22Rv1 (cell line): Measurements from ENCODE around the gene VTI1A.

Experiments used
- H3K27ac ChIP-seq: fragments of 450-650 bp; 2 replicates; pipeline ENCODE4 v1.5.1; 2017
- ZFX ChIP-seq: fragments of 450-650 bp; IDR thresholded peaks from 2 replicates; pipeline ENCODE4 v1.6.1; 2017; ENCODE audit warnings: antibody characterized with exemption, borderline replicate concordance
- TF ChIP-seq, protein P1 (sequence below): fragments of 450-650 bp; IDR thresholded peaks from 2 replicates; pipeline ENCODE4 v1.5.1; 2017; ENCODE audit warnings: mild to moderate bottlenecking

Gene VTI1A

GRCh38 chr10:112433136-112433535, 13.9 kb upstream of the VTI1A start:
- TF ChIP-seq ZFX = no peak
- TF ChIP-seq, protein P1, sequence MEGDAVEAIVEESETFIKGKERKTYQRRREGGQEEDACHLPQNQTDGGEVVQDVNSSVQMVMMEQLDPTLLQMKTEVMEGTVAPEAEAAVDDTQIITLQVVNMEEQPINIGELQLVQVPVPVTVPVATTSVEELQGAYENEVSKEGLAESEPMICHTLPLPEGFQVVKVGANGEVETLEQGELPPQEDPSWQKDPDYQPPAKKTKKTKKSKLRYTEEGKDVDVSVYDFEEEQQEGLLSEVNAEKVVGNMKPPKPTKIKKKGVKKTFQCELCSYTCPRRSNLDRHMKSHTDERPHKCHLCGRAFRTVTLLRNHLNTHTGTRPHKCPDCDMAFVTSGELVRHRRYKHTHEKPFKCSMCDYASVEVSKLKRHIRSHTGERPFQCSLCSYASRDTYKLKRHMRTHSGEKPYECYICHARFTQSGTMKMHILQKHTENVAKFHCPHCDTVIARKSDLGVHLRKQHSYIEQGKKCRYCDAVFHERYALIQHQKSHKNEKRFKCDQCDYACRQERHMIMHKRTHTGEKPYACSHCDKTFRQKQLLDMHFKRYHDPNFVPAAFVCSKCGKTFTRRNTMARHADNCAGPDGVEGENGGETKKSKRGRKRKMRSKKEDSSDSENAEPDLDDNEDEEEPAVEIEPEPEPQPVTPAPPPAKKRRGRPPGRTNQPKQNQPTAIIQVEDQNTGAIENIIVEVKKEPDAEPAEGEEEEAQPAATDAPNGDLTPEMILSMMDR = no peak
- no peak overlapping the region for H3K27ac ChIP-seq

- no peak overlapping the region for H3K27ac ChIP-seq
- no peak for TF ChIP-seq ZFX
- TF ChIP-seq, protein P1 = peak; percentile 67
Observed at GRCh38 chr10:112434988-112435619, 11.9 kb upstream of the VTI1A start.

GRCh38 chr10:112438356-112438755, 8.7 kb upstream of the VTI1A start:
- TF ChIP-seq, protein P1 = no peak
- no peak for TF ChIP-seq ZFX
- H3K27ac ChIP-seq = no peak overlapping the region

GRCh38 chr10:112441520-112441919, 5.5 kb upstream of the VTI1A start:
- no peak for TF ChIP-seq ZFX
- TF ChIP-seq, protein P1 = no peak
- no peak overlapping the region for H3K27ac ChIP-seq

GRCh38 chr10:112442063-112442462, 5.0 kb upstream of the VTI1A start:
- no peak for TF ChIP-seq ZFX
- TF ChIP-seq, protein P1 = no peak
- no peak overlapping the region for H3K27ac ChIP-seq

DNA sequence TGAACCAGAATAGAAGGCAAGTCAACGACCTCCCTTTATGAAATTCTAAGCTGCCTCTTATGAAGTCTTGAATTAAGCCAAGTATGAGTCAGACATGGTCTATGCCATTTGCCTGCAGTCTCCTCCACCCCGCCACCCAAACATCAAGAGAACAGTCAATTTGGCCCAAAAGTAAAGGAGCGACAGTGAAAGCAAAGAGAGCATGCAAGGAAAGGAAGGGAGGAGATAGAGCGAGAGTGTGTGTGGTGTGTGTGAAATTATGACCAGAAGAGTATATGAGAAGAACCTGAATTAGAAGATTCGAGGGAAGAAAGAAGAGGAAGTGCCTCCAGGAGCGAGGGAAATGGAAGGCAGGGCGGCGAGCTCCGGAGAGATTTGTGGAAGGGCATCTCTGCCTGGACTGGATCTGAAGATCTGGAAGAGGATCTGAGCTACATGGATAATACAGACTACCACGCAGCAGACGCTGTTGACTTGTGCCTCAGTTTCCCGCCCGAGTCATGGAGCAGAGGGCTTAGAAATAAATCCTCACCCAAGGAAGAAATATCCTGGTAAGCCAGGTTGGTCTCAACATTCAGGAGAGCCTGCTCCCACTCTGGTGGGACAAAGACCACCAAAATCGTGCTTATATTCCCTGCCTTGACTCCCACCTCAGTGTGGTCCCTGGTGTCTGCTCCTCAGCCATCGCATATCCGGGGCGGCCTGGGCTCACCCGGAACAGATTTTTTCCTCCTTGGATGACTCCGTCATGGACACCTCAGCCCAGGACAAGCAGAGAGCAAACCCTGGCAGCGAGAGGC, 760 bp upstream of the VTI1A start:
- TF ChIP-seq, protein P1 = no peak
- TF ChIP-seq ZFX = no peak
- peak overlapping the region; percentile 65 for H3K27ac ChIP-seq

- H3K27ac ChIP-seq = peak overlapping the region; percentile 65
- TF ChIP-seq, protein P1 = no peak
- no peak for TF ChIP-seq ZFX
Observed at GRCh38 chr10:112447620-112447928, 559 bp downstream of the VTI1A start.
